AG09309 (cell line): ENCODE measurements around the gene MTURN.

ENCODE experiments used
- DNase-seq: peaks from one replicate; pipeline ENCODE4 v3.0.0-alpha.2; 2010; ENCODE audit warnings: low read depth
- H3K4me3 ChIP-seq: 2 replicates; pipeline ENCODE4 v1.5.1; 2011; ENCODE audit warnings: mild to moderate bottlenecking, low read depth, low read length, moderate library complexity; ENCODE audit not compliant: control insufficient read depth
- TF ChIP-seq, protein P1 (sequence below): IDR thresholded peaks from 2 replicates; pipeline ENCODE4 v1.5.1; 2011; ENCODE audit warnings: mild to moderate bottlenecking, low read depth, low read length, inconsistent platforms; ENCODE audit not compliant: insufficient read depth, control insufficient read depth; ENCODE audit errors: missing control alignments

Gene MTURN

DNA sequence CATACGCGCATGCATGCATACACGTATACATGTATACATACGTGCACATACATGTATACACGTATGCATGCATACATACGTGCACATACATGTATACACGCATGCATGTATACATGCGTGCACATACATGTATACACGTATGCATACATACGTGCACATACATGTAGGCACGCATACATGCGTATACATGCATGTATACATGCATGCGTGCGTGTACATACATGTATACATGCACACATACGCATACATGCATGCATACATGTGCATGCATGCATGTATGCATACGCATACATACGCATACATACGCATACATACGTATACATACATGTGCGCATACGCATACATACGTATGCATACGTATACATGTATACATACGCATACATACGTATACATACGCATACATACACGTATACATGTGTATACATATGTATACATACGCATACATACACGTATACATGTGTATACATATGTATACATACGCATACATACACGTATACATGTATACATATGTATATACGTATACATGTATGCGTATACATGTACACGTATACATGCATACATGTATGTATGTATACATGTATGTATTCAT lies 19.0 kb upstream of the MTURN start:
- no peak for DNase-seq
- no peak overlapping the region for H3K4me3 ChIP-seq
- TF ChIP-seq, protein P1, sequence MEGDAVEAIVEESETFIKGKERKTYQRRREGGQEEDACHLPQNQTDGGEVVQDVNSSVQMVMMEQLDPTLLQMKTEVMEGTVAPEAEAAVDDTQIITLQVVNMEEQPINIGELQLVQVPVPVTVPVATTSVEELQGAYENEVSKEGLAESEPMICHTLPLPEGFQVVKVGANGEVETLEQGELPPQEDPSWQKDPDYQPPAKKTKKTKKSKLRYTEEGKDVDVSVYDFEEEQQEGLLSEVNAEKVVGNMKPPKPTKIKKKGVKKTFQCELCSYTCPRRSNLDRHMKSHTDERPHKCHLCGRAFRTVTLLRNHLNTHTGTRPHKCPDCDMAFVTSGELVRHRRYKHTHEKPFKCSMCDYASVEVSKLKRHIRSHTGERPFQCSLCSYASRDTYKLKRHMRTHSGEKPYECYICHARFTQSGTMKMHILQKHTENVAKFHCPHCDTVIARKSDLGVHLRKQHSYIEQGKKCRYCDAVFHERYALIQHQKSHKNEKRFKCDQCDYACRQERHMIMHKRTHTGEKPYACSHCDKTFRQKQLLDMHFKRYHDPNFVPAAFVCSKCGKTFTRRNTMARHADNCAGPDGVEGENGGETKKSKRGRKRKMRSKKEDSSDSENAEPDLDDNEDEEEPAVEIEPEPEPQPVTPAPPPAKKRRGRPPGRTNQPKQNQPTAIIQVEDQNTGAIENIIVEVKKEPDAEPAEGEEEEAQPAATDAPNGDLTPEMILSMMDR = no peak

DNA sequence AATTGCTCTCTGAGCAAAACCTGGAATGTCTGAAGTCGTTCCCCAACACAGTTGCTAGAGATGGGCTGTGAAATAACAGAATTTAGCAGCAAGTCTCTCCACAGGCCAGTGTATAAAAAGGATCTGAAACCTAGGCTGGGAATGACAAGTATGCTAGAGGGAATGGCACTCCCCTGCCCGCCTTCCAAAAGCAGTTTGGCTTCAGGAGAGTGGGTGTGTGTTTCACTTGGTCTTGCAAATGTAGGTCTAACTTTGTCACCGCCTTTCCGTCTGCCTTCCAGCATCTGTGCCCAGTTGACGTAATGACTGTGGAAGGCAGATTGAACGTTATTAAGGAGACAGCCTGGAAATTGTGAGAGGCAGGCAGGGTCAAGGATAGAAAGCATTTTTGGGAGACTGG lies 18.0 kb upstream of the MTURN start:
- TF ChIP-seq, protein P1 = no peak

DNA sequence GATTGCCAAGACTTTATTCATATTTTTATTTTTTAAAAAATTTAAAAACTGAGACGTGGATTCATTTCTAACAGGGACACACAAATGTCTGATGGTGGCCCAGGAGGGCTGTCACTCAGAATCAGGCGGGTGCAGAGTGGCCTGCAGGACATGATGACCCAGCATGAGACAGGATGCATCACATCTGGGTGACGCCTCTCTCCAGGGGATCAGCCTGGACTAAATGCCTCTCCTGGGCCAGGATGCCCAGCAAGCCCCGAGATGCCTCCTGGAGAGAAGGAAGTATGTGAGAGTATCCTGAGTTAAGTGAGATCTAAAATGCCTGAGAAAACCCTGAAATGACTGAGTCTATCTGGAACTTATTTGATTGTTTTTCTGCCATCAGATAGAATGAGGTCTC lies 16.9 kb upstream of the MTURN start:
- TF ChIP-seq, protein P1 = no peak
- no peak overlapping the region for H3K4me3 ChIP-seq
- no peak for DNase-seq

More for the DNA sequence above, 18.0 kb upstream of the MTURN start:
- no peak overlapping the region for H3K4me3 ChIP-seq
- DNase-seq = peak; percentile 37

DNA sequence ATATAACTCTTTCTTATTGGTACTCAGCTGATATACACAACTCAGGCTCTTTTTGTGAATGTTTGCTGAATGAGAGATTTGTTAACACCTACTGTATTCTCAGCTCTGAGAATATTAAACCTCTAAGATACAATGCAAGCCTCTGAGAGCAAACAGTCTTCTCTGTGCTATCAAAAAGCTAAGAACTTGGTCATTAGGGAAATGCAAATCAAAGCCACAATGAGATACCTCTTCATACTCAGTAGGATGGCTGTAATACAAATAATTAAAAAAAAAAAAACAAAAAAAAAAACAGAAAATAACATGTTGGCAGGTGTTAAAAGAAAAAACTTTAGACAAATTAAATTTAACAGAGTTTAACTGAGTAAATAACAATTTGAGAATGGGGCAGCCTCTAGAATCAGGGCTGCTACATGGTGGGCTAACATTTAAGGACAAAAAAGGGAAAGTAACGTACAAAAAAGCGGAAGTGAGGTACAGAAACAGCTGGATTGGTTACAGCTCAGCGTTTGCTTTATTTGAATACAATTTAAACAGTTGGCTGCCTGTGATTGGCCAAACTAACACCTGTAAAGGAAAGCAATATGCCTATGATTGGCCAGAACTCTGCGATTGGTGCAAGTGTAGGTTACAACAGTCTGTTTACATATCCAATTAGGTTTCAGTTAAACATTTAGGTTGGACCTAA lies 14.8 kb upstream of the MTURN start:
- DNase-seq = no peak
- TF ChIP-seq, protein P1 = no peak
- no peak overlapping the region for H3K4me3 ChIP-seq

DNA sequence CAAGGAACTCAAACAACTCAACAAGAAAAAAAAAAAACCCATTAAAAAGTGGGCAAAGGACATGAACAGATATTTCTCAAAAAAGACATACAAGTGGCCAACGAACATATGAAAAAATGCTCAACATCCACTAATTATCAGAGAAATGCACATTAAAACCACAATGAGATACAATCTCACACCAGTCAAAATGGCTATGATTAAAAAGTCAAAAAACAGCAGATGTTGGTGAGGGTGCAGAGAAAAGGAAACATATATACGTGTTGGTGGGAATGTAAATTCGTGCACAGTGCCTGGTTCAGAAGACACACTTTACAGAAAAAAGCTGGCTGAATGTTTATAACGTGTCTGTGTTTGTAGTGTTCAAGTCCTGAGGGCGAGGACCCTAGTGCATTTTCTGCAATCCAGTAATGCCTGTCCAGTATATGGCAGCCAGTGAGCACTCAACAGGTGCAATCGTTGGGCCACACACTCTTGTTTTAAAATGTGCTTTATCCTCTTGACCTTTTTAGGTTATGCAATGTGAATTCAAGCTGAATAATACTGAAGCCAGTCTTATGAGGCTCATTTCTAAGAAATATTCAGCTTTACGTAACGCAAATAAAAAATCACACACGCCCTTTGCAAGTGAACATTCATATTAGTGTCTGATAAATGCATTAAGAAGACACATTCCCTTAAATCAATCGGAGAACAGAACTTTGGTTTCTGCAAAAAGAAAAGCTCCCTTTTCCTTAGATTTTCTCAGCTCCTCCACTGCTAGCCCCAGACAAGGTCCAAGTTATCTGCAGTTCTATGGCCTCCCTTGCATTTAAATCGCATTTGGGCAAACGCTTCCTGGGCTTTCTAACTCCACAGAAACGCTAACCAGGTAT lies 813 bp upstream of the MTURN start:
- TF ChIP-seq, protein P1 = no peak
- no peak for DNase-seq
- peak overlapping the region; percentile 97 for H3K4me3 ChIP-seq

DNA sequence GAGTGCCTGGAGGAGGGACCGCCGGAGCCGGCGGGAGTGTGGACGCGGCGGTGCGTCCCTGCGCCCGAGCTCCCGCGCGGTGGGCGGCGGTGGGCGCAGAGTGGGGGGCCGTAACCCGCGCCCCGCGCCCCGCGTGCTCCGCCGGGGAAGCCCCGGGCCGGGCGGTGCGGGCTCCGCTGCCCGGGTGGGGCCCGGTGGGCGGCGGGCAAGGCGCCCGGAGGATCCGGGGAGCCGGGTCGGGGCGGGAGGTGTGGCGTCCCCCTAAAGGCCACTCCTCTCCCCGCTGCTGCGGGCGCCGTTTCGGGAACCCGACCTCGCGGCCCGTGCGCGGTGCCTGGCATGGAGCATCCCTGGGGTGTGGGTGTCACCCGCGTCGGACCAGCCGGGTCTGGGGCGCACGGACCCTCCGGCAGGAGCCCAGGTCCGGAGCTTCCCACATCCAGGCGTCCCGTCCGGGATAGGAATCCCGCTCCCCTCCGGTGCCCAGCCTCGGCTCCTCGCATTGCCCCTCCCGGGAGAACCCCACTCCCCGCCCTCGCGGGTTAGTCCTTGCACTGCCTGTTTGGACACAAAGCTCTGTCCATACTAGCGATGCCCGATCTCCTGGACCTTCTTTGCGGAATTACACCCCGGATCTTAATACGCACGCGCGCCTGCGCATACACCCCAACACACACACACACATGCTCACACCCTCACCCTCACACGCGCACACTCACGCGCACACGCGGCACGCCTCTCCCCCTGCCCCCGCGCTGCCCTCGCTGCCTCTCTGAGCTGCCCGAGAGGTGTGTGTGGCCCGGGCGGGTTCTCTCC lies 723 bp downstream of the MTURN start:
- TF ChIP-seq, protein P1 = no peak
- no peak for DNase-seq

More for the DNA sequence above, 723 bp downstream of the MTURN start:
- H3K4me3 ChIP-seq = peak overlapping the region; percentile 97
